Endothelial cell (in vitro differentiated cells): ENCODE data around the gene VWC2. TPM values are rescaled to one million over a fixed set of nuclear protein-coding genes. Genes with fewer than 3 reads are reported as not detected.

Experiments
- DNase-seq: peaks from one replicate; pipeline ENCODE4 v3.0.0; 2021; ENCODE audit warnings: low spot score
- H3K27ac Mint-ChIP-seq: one replicate; pipeline ENCODE4 v1.8.0; 2021; ENCODE audit warnings: mixed read lengths, inconsistent platforms; ENCODE audit not compliant: unreplicated experiment
- H3K27me3 Mint-ChIP-seq: one replicate; pipeline ENCODE4 v1.8.0; 2021; ENCODE audit warnings: mild to moderate bottlenecking, moderate library complexity, mixed read lengths, inconsistent platforms; ENCODE audit not compliant: unreplicated experiment
- H3K36me3 Mint-ChIP-seq: one replicate; pipeline ENCODE4 v1.8.0; 2021; ENCODE audit warnings: mild to moderate bottlenecking, low read depth, mixed read lengths, inconsistent platforms; ENCODE audit not compliant: unreplicated experiment
- H3K4me1 Mint-ChIP-seq: one replicate; pipeline ENCODE4 v1.8.0; 2021; ENCODE audit warnings: mild to moderate bottlenecking, mixed read lengths, inconsistent platforms; ENCODE audit not compliant: unreplicated experiment
- H3K4me3 Mint-ChIP-seq: one replicate; pipeline ENCODE4 v1.8.0; 2021; ENCODE audit warnings: mild to moderate bottlenecking, mixed read lengths, inconsistent platforms; ENCODE audit not compliant: unreplicated experiment
- H3K9me3 Mint-ChIP-seq: one replicate; pipeline ENCODE4 v1.8.0; 2021; ENCODE audit warnings: mixed read lengths, inconsistent platforms; ENCODE audit not compliant: unreplicated experiment
- total RNA-seq: library from RNA; stranded (reverse); fragmentation: NEBNext Ultra II Directional; extraction: Animal tissue kit (Norgen Biotek cat#: 25700); gene quantifications from one replicate; pipeline ENCODE4 v1.2.1, GENCODE V29; 2021; ENCODE audit not compliant: unreplicated experiment
- TF ChIP-seq, protein P1 (sequence below): fragments of 200-600 bp; sonication (generic); IDR thresholded peaks from one replicate; pipeline ENCODE4 v1.5.0; 2021; ENCODE audit warnings: antibody characterized with exemption; ENCODE audit not compliant: unreplicated experiment

The VWC2 gene
- total RNA-seq, 1 donor from 2014 or later = 0.05 TPM

GRCh38 chr7:49803812-49804211 lies 30.4 kb downstream of the VWC2 start:
- H3K27me3 Mint-ChIP-seq = peaks cover 1% of the 10 kb centered on the region
- H3K9me3 Mint-ChIP-seq = no peaks in the 10 kb centered on the region
- no peak for DNase-seq
- H3K4me3 Mint-ChIP-seq = no peak overlapping the region
- H3K4me1 Mint-ChIP-seq = no peaks in the 10 kb centered on the region
- H3K27ac Mint-ChIP-seq = no peak overlapping the region
- TF ChIP-seq, protein P1, sequence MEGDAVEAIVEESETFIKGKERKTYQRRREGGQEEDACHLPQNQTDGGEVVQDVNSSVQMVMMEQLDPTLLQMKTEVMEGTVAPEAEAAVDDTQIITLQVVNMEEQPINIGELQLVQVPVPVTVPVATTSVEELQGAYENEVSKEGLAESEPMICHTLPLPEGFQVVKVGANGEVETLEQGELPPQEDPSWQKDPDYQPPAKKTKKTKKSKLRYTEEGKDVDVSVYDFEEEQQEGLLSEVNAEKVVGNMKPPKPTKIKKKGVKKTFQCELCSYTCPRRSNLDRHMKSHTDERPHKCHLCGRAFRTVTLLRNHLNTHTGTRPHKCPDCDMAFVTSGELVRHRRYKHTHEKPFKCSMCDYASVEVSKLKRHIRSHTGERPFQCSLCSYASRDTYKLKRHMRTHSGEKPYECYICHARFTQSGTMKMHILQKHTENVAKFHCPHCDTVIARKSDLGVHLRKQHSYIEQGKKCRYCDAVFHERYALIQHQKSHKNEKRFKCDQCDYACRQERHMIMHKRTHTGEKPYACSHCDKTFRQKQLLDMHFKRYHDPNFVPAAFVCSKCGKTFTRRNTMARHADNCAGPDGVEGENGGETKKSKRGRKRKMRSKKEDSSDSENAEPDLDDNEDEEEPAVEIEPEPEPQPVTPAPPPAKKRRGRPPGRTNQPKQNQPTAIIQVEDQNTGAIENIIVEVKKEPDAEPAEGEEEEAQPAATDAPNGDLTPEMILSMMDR = no peak
- no peaks in the 10 kb centered on the region for H3K36me3 Mint-ChIP-seq

DNA sequence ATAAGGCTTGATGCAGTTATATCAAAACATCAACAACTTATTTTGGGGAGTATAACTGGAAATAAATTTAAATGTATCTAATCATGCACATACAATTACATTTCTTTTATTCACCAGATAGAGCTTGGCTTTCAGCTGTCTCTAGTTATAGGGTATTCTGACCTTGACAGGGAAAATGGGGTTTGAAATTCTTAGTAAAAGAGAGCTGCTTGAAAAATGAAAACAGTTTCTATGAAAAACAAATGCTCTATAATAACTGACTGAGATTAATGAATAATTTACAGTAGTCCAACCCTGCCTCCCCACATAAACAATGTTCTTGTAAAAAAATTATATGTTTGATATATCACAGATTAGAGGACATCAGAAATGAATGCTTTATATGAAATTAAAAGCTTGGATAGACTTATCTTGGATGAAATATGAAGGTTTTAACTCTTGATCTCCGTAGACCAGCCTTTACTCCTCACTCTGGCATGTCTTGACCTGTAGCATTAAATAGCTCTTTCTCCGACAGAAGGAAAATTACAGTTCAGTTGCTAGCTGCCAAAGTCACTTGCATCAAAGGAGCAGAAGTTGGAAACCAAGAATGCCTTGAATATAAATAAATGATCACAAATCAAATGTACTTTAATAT lies 32.1 kb downstream of the VWC2 start:
- DNase-seq = no peak
- H3K27ac Mint-ChIP-seq = no peak overlapping the region
- no peaks in the 10 kb centered on the region for H3K4me1 Mint-ChIP-seq
- TF ChIP-seq, protein P1 = no peak
- peaks cover 1% of the 10 kb centered on the region for H3K27me3 Mint-ChIP-seq
- no peaks in the 10 kb centered on the region for H3K9me3 Mint-ChIP-seq
- H3K4me3 Mint-ChIP-seq = no peak overlapping the region
- H3K36me3 Mint-ChIP-seq = no peaks in the 10 kb centered on the region

DNA sequence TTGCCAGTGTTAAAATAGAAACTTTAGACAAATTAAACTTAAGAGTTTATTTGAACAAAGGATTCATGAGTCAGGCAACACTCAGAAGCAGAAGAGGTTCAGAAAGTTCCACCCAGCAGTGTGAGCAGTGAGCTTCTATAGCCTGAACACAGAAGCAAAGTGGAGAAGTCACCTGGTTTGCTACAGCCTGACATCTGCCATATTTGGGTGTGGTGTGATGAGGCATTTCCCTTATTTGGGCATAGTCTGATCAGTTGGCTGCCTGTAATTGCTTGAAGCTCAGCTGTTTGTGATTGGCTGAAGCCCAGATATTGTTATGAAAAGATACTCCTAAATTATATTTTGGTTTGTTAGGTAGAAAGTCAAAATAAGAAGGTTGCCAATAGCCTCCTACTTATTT lies 39.1 kb downstream of the VWC2 start:
- TF ChIP-seq, protein P1 = no peak
- no peaks in the 10 kb centered on the region for H3K9me3 Mint-ChIP-seq
- H3K36me3 Mint-ChIP-seq = no peaks in the 10 kb centered on the region
- DNase-seq = no peak
- no peak overlapping the region for H3K27ac Mint-ChIP-seq
- no peak overlapping the region for H3K4me3 Mint-ChIP-seq
- H3K27me3 Mint-ChIP-seq = peaks cover 2% of the 10 kb centered on the region
- no peaks in the 10 kb centered on the region for H3K4me1 Mint-ChIP-seq

GRCh38 chr7:49817279-49817678 lies 43.8 kb downstream of the VWC2 start:
- TF ChIP-seq, protein P1 = no peak

GRCh38 chr7:49821181-49821580 lies 47.7 kb downstream of the VWC2 start:
- no peaks in the 10 kb centered on the region for H3K36me3 Mint-ChIP-seq
- no peak overlapping the region for H3K4me3 Mint-ChIP-seq
- no peak overlapping the region for H3K27ac Mint-ChIP-seq
- peaks cover 2% of the 10 kb centered on the region for H3K27me3 Mint-ChIP-seq
- H3K9me3 Mint-ChIP-seq = no peaks in the 10 kb centered on the region
- DNase-seq = no peak
- TF ChIP-seq, protein P1 = no peak
- no peaks in the 10 kb centered on the region for H3K4me1 Mint-ChIP-seq

More at GRCh38 chr7:49817279-49817678, 43.8 kb downstream of the VWC2 start:
- H3K36me3 Mint-ChIP-seq = no peaks in the 10 kb centered on the region
- DNase-seq = no peak
- H3K27me3 Mint-ChIP-seq = peaks cover 2% of the 10 kb centered on the region
- H3K9me3 Mint-ChIP-seq = no peaks in the 10 kb centered on the region
- no peaks in the 10 kb centered on the region for H3K4me1 Mint-ChIP-seq
- H3K27ac Mint-ChIP-seq = no peak overlapping the region
- H3K4me3 Mint-ChIP-seq = no peak overlapping the region
